ENCODE results near the gene BCAS4.
"Not testable (repeated sequence)": the region's sequence is repeated elsewhere in the genome, so short reads cannot be mapped to it uniquely, and the experiment has no call there.

BCAS4 gene

GRCh38 chr20:50877232-50877743 is 82.4 kb downstream of the BCAS4 start:
- Histone ChIP-seq H3K27ac (ENCODE audit: low read depth, low read length) (no peak overlapping the region), H3K36me3 (ENCODE audit: insufficient read depth, low read length) (no peaks in the 10 kb centered on the region), H3K27me3 (ENCODE audit: control insufficient read depth in 1 of 2, insufficient read depth in 2 of 2, low read length in 2 of 2) (no peaks in the 10 kb centered on the region), H3K4me1 (ENCODE audit: insufficient read depth, low read length) (no peaks in the 10 kb centered on the region), H3K9me3 (ENCODE audit: low read length) (no peaks in the 10 kb centered on the region), H3K9ac (ENCODE audit: low read length) (no peak overlapping the region), H3K4me3 (ENCODE audit: low read depth in 1 of 2, low read length in 2 of 2) (no peak overlapping the region)

DNA sequence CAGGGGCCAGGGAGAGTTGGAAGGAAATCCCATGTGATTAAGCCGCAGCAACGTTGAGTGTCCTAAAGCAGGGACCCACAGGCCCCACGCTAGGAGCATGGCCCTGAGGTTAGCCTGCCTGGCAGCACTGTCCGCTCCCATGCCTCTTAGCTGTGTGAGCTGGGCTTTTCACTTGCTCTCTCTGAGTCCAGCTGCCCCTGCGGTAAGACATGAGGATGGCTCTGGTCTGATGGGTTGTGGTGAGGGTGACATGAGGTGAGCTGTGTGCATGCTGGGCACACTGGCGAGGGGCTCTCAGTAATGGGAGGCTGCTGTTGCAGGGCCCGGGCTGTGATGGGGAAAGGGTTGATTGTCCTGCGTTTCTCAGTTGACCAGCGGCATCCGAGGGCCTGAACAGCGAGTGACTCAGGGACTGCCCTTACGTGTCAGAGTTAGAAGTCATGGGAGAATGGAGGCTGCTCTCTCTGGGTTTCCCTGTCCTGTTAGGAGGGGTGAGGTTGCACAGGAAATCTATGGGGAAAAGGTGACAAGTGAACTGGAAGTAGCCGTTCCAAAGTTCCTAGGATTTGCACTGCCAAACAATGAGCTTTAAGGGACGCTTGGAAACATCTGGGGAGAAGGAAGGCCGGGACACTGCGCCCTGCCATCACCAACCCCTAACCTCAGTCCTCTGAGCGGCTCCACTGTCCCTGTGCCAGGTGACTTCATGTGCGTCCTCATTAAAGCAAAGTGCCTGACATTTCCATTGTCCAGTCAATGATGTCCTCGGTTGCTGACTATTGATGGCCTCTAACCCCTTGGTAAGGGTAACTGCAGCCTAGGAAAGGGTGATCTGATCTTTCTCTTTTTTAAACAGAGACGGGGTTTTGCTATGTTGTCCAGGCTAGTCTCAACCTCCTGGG is 85.0 kb downstream of the BCAS4 start:
- no peaks in the 10 kb centered on the region for H3K27me3 ChIP-seq (ENCODE audit: control insufficient read depth in 1 of 2, insufficient read depth in 2 of 2, low read length in 2 of 2)
- no peaks in the 10 kb centered on the region for H3K9me3 ChIP-seq (ENCODE audit: low read length)
- no peak overlapping the region for H3K27ac ChIP-seq (ENCODE audit: low read depth, low read length)
- no peaks in the 10 kb centered on the region for H3K36me3 ChIP-seq (ENCODE audit: insufficient read depth, low read length)
- no peak overlapping the region for H3K9ac ChIP-seq (ENCODE audit: low read length)
- no peak overlapping the region for H3K4me3 ChIP-seq (ENCODE audit: low read depth in 1 of 2, low read length in 2 of 2)
- no peaks in the 10 kb centered on the region for H3K4me1 ChIP-seq (ENCODE audit: insufficient read depth, low read length)

GRCh38 chr20:50881759-50882424 is 87.0 kb downstream of the BCAS4 start:
- H3K27me3 ChIP-seq (ENCODE audit: control insufficient read depth in 1 of 2, insufficient read depth in 2 of 2, low read length in 2 of 2); H3K4me1 ChIP-seq (ENCODE audit: insufficient read depth, low read length); H3K9ac ChIP-seq (ENCODE audit: low read length); H3K9me3 ChIP-seq (ENCODE audit: low read length); H3K4me3 ChIP-seq (ENCODE audit: low read depth in 1 of 2, low read length in 2 of 2); H3K36me3 ChIP-seq (ENCODE audit: insufficient read depth, low read length); H3K27ac ChIP-seq (ENCODE audit: low read depth, low read length): not testable (repeated sequence)

GRCh38 chr20:50883856-50884255 is 89.0 kb downstream of the BCAS4 start:
- Histone ChIP-seq H3K36me3 (ENCODE audit: insufficient read depth, low read length) (no peaks in the 10 kb centered on the region), H3K27ac (ENCODE audit: low read depth, low read length) (no peak overlapping the region), H3K4me3 (ENCODE audit: low read depth in 1 of 2, low read length in 2 of 2) (no peak overlapping the region), H3K9ac (ENCODE audit: low read length) (no peak overlapping the region), H3K27me3 (ENCODE audit: control insufficient read depth in 1 of 2, insufficient read depth in 2 of 2, low read length in 2 of 2) (no peaks in the 10 kb centered on the region), H3K4me1 (ENCODE audit: insufficient read depth, low read length) (no peaks in the 10 kb centered on the region), H3K9me3 (ENCODE audit: low read length) (no peaks in the 10 kb centered on the region)

DNA sequence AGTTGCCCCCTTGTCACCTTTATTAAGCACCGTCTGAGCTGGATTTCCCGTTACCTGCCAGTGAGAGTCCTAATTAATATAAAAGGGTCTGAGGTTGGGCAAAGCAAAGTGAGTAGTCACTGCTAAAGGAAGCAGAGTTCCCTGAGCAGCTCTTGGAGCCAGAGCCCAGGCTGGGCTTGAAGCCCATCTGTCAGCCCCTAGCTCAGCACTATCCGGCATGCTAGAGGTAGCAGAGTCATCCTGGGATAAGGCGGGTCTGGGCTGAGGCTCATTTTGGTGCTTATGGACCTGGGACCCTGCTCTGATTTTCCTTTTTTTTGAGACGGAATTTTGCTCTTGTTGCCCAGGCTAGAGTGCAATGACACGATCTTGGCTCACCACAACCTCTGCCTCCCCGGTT is 90.2 kb downstream of the BCAS4 start:
- Histone ChIP-seq H3K4me3 (ENCODE audit: low read depth in 1 of 2, low read length in 2 of 2) (no peak overlapping the region), H3K4me1 (ENCODE audit: insufficient read depth, low read length) (no peaks in the 10 kb centered on the region), H3K9ac (ENCODE audit: low read length) (no peak overlapping the region), H3K9me3 (ENCODE audit: low read length) (no peaks in the 10 kb centered on the region), H3K27ac (ENCODE audit: low read depth, low read length) (no peak overlapping the region), H3K36me3 (ENCODE audit: insufficient read depth, low read length) (peaks cover 4% of the 10 kb centered on the region), H3K27me3 (ENCODE audit: control insufficient read depth in 1 of 2, insufficient read depth in 2 of 2, low read length in 2 of 2) (no peaks in the 10 kb centered on the region)

DNA sequence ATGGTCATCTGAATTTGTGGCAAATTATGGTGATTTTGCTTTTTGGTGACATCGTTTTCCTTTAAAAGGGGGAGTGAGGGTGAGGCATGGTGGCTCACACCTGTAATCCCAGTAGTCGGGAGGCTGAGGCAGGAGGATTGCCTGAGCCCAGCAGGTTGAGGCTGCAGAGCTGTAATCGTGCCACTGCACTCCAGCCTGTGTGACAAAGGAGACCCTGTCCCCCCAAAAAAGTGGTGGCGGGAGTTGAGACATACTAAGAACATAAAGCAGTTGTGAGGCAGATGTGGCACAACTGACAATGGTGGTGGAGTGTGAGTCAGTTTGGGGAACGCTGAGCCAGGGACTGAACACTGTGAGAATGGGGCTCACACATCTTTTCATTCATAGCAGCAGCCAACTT is 90.9 kb downstream of the BCAS4 start:
- Histone ChIP-seq H3K36me3 (ENCODE audit: insufficient read depth, low read length) (peaks cover 4% of the 10 kb centered on the region), H3K27ac (ENCODE audit: low read depth, low read length) (no peak overlapping the region), H3K4me3 (ENCODE audit: low read depth in 1 of 2, low read length in 2 of 2) (no peak overlapping the region), H3K27me3 (ENCODE audit: control insufficient read depth in 1 of 2, insufficient read depth in 2 of 2, low read length in 2 of 2) (no peaks in the 10 kb centered on the region), H3K9ac (ENCODE audit: low read length) (no peak overlapping the region), H3K9me3 (ENCODE audit: low read length) (no peaks in the 10 kb centered on the region), H3K4me1 (ENCODE audit: insufficient read depth, low read length) (no peaks in the 10 kb centered on the region)

DNA sequence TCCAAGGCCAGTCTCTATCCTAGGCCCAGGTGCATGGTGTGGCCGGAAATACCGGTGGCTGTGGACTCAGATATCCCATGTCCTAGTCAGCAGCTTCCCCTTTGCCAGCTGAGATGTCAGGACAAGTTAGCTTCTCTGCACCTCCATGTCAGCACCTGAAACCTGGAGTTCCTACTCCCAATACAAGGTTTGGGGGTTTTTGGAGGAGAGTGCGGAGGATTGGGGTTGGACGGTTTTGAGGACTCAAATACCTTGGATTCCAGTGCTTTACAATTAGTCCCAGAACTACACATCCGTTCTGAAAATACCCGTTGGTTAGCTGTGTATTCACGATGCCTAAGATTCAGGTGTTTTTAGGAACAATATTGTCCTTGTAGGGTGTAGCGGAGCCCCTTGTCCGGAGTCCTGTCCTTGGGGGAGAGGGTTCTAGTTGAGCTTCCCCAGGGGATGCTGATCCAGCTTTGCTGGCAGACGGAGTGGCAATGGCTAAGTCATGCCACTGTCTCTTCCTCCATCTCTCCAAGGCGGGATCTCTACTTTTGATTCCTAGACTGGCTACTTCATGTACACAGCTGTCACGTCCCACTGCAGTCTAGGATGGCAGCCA is 91.4 kb downstream of the BCAS4 start:
- H3K4me1 ChIP-seq (ENCODE audit: insufficient read depth, low read length) = no peaks in the 10 kb centered on the region

GRCh38 chr20:50887576-50887975 is 92.7 kb downstream of the BCAS4 start:
- H3K27me3 ChIP-seq (ENCODE audit: control insufficient read depth in 1 of 2, insufficient read depth in 2 of 2, low read length in 2 of 2) = no peaks in the 10 kb centered on the region
- no peak overlapping the region for H3K9ac ChIP-seq (ENCODE audit: low read length)
- no peaks in the 10 kb centered on the region for H3K4me1 ChIP-seq (ENCODE audit: insufficient read depth, low read length)
- H3K9me3 ChIP-seq (ENCODE audit: low read length) = no peaks in the 10 kb centered on the region
- H3K36me3 ChIP-seq (ENCODE audit: insufficient read depth, low read length) = peaks cover 21% of the 10 kb centered on the region
- no peak overlapping the region for H3K27ac ChIP-seq (ENCODE audit: low read depth, low read length)
- H3K4me3 ChIP-seq (ENCODE audit: low read depth in 1 of 2, low read length in 2 of 2) = no peak overlapping the region

More for the DNA sequence above, 91.4 kb downstream of the BCAS4 start:
- Histone ChIP-seq H3K36me3 (ENCODE audit: insufficient read depth, low read length) (peaks cover 8% of the 10 kb centered on the region), H3K27ac (ENCODE audit: low read depth, low read length) (no peak overlapping the region), H3K9me3 (ENCODE audit: low read length) (no peaks in the 10 kb centered on the region), H3K4me3 (ENCODE audit: low read depth in 1 of 2, low read length in 2 of 2) (no peak overlapping the region), H3K9ac (ENCODE audit: low read length) (no peak overlapping the region), H3K27me3 (ENCODE audit: control insufficient read depth in 1 of 2, insufficient read depth in 2 of 2, low read length in 2 of 2) (no peaks in the 10 kb centered on the region)

DNA sequence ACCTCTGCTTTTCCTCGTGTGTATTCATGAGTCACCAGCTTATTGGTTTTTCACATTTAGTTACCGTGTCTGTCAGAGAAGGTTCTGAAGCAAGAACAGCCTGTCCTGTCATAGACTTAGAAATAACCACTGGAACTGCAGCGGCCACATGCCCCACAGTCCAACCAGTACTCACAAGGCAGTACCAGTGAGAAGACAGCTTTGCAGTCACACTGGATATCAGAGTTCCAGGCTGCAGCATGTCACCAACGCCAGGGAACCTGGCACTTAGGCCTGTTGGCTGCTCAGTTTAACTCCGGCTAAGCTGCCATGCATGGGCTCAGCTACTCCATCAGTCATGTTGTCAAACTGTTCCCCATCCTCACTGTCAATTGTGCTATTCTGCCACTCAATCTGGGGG is 96.3 kb downstream of the BCAS4 start:
- Histone ChIP-seq H3K36me3 (ENCODE audit: insufficient read depth, low read length) (peaks cover 45% of the 10 kb centered on the region), H3K27ac (ENCODE audit: low read depth, low read length) (no peak overlapping the region), H3K4me3 (ENCODE audit: low read depth in 1 of 2, low read length in 2 of 2) (no peak overlapping the region), H3K27me3 (ENCODE audit: control insufficient read depth in 1 of 2, insufficient read depth in 2 of 2, low read length in 2 of 2) (no peaks in the 10 kb centered on the region), H3K9ac (ENCODE audit: low read length) (no peak overlapping the region), H3K9me3 (ENCODE audit: low read length) (no peaks in the 10 kb centered on the region), H3K4me1 (ENCODE audit: insufficient read depth, low read length) (no peaks in the 10 kb centered on the region)

- no peaks in the 10 kb centered on the region for H3K27me3 ChIP-seq (ENCODE audit: control insufficient read depth in 1 of 2, insufficient read depth in 2 of 2, low read length in 2 of 2)
- no peaks in the 10 kb centered on the region for H3K4me1 ChIP-seq (ENCODE audit: insufficient read depth, low read length)
- peaks cover 45% of the 10 kb centered on the region for H3K36me3 ChIP-seq (ENCODE audit: insufficient read depth, low read length)
- H3K27ac ChIP-seq (ENCODE audit: low read depth, low read length) = no peak overlapping the region
- H3K9me3 ChIP-seq (ENCODE audit: low read length) = no peaks in the 10 kb centered on the region
- no peak overlapping the region for H3K4me3 ChIP-seq (ENCODE audit: low read depth in 1 of 2, low read length in 2 of 2)
- H3K9ac ChIP-seq (ENCODE audit: low read length) = no peak overlapping the region
Measured at GRCh38 chr20:50892394-50892793, 97.5 kb downstream of the BCAS4 start.

DNA sequence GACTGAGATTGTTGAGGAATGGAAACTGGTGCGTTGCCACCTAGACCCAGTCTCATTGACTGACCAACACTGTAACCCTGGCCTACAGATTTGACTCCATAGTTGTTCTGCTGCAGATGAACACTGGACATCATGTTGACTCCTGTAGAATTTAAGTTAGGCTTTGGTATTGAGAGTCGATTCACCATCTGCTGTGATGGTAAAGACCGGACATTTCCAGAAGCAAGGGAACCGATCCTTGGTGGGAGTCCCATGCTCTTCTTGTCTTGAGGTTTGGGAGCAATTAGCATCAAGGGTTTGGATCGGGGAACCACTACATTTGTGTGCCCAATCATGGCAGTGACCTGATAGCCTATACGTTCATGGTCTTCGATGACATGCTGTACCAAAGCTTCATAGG is 98.8 kb downstream of the BCAS4 start:
- no peaks in the 10 kb centered on the region for H3K4me1 ChIP-seq (ENCODE audit: insufficient read depth, low read length)
- peaks cover 52% of the 10 kb centered on the region for H3K36me3 ChIP-seq (ENCODE audit: insufficient read depth, low read length)
- H3K9ac ChIP-seq (ENCODE audit: low read length) = no peak overlapping the region
- H3K27ac ChIP-seq (ENCODE audit: low read depth, low read length) = no peak overlapping the region
- no peaks in the 10 kb centered on the region for H3K9me3 ChIP-seq (ENCODE audit: low read length)
- H3K4me3 ChIP-seq (ENCODE audit: low read depth in 1 of 2, low read length in 2 of 2) = no peak overlapping the region
- no peaks in the 10 kb centered on the region for H3K27me3 ChIP-seq (ENCODE audit: control insufficient read depth in 1 of 2, insufficient read depth in 2 of 2, low read length in 2 of 2)
